HepG2 (cell line): ENCODE measurements around the gene S100A16. TPM values are rescaled to one million over a fixed set of nuclear protein-coding genes. Genes with fewer than 3 reads are reported as not detected.

ENCODE experiments used
- AHDC1 ChIP-seq: sonication (generic); formaldehyde crosslinking; IDR thresholded peaks from 2 replicates; pipeline ENCODE4 v1.5.1; 2020; ENCODE audit warnings: mild to moderate bottlenecking, missing genetic modification reagents, borderline replicate concordance
- ARNT2 ChIP-seq: sonication (generic); formaldehyde crosslinking; IDR thresholded peaks from 2 replicates; pipeline ENCODE4 v1.8.0; 2022; ENCODE audit warnings: mild to moderate bottlenecking, low read depth, missing genetic modification reagents, moderate library complexity
- ATAD3A ChIP-seq: sonication (generic); formaldehyde crosslinking; IDR thresholded peaks from 2 replicates; pipeline ENCODE4 v1.4.0; 2020; ENCODE audit warnings: missing genetic modification reagents
- CREM ChIP-seq, 2 experiments: sonication (generic) in 1 of 2; formaldehyde crosslinking in 1 of 2; IDR thresholded peaks; 2 replicates each; pipeline versions ENCODE4 v1.4.0 to v1.6.1; 2016 to 2020; ENCODE audit warnings: antibody characterized with exemption in 1 of 2, mild to moderate bottlenecking in 1 of 2, missing genetic modification reagents in 1 of 2
- DDIT3 ChIP-seq: sonication (generic); formaldehyde crosslinking; IDR thresholded peaks from 2 replicates; pipeline ENCODE4 v1.4.0; 2020; ENCODE audit warnings: mild to moderate bottlenecking, missing genetic modification reagents
- DNMT3B ChIP-seq: conservative IDR thresholded peaks from 2 replicates; pipeline ENCODE4 v1.6.1; 2016; ENCODE audit warnings: missing biosample characterization, control low read depth
- MZF1 ChIP-seq: sonication (generic); formaldehyde crosslinking; IDR thresholded peaks from 2 replicates; pipeline ENCODE4 v1.8.1; 2023; ENCODE audit warnings: mild to moderate bottlenecking, missing genetic modification reagents, borderline replicate concordance
- NPAS2 ChIP-seq: sonication (generic); formaldehyde crosslinking; IDR thresholded peaks from 2 replicates; pipeline ENCODE4 v1.8.0; 2022; ENCODE audit warnings: mild to moderate bottlenecking, missing genetic modification reagents, borderline replicate concordance
- POLR2AphosphoS2 ChIP-seq: IDR thresholded peaks from 2 replicates; pipeline ENCODE4 v1.6.1; 2011; ENCODE audit warnings: low read depth, low read length, improper control_type of control experiment
- PRMT3 ChIP-seq: sonication (generic); formaldehyde crosslinking; IDR thresholded peaks from 2 replicates; pipeline ENCODE4 v1.8.1; 2022; ENCODE audit warnings: low read depth, mild to moderate bottlenecking, moderate library complexity, missing genetic modification reagents, borderline replicate concordance
- REL ChIP-seq: sonication (generic); formaldehyde crosslinking; conservative IDR thresholded peaks from 2 replicates; pipeline ENCODE4 v1.8.0; 2022; ENCODE audit warnings: mild to moderate bottlenecking, missing genetic modification reagents, moderate library complexity
- RFXANK ChIP-seq: IDR thresholded peaks from 2 replicates; pipeline ENCODE4 v1.6.1; 2016
- SMAD3 ChIP-seq: sonication (generic); formaldehyde crosslinking; IDR thresholded peaks from 2 replicates; pipeline ENCODE4 v1.4.0; 2020; ENCODE audit warnings: missing genetic modification reagents
- SMAD9 ChIP-seq: sonication (generic); formaldehyde crosslinking; IDR thresholded peaks from 2 replicates; pipeline ENCODE4 v1.5.1; 2020; ENCODE audit warnings: mild to moderate bottlenecking, missing genetic modification reagents
- TAF1 ChIP-seq: sonication (generic); formaldehyde crosslinking; IDR thresholded peaks from 2 replicates; pipeline ENCODE4 v1.4.0; 2020; ENCODE audit warnings: missing genetic modification reagents
- YY1 ChIP-seq: IDR thresholded peaks from 2 replicates; pipeline ENCODE4 v1.6.1; 2011; ENCODE audit warnings: low read length, low read depth, moderate library complexity, mild to moderate bottlenecking; ENCODE audit not compliant: insufficient read depth, insufficient replicate concordance
- ZBTB7B ChIP-seq: sonication (generic); formaldehyde crosslinking; IDR thresholded peaks from 2 replicates; pipeline ENCODE4 v1.4.0; 2020; ENCODE audit warnings: missing genetic modification reagents
- ZFAT ChIP-seq: sonication (generic); formaldehyde crosslinking; conservative IDR thresholded peaks from 2 replicates; pipeline ENCODE4 v1.8.1; 2023; ENCODE audit warnings: missing genetic modification reagents, inconsistent platforms
- ZNF224 ChIP-seq: sonication (generic); formaldehyde crosslinking; IDR thresholded peaks from 2 replicates; pipeline ENCODE4 v1.5.0; 2020; ENCODE audit warnings: mild to moderate bottlenecking, missing genetic modification reagents
- ZNF30 ChIP-seq: sonication (generic); formaldehyde crosslinking; IDR thresholded peaks from 2 replicates; pipeline ENCODE4 v1.5.0; 2020; ENCODE audit warnings: mild to moderate bottlenecking, missing genetic modification reagents
- ZNF333 ChIP-seq: sonication (generic); formaldehyde crosslinking; IDR thresholded peaks from 2 replicates; pipeline ENCODE4 v1.4.0; 2020; ENCODE audit warnings: mild to moderate bottlenecking, missing genetic modification reagents, borderline replicate concordance
- ZNF383 ChIP-seq: sonication (generic); formaldehyde crosslinking; IDR thresholded peaks from 2 replicates; pipeline ENCODE4 v1.4.0; 2020; ENCODE audit warnings: missing genetic modification reagents, mild to moderate bottlenecking, borderline replicate concordance
- ZNF431 ChIP-seq: sonication (generic); formaldehyde crosslinking; IDR thresholded peaks from 2 replicates; pipeline ENCODE4 v1.9.0; 2022; ENCODE audit warnings: missing genetic modification reagents, low read depth, mild to moderate bottlenecking, borderline replicate concordance
- ZNF629 ChIP-seq: sonication (generic); formaldehyde crosslinking; conservative IDR thresholded peaks from 2 replicates; pipeline ENCODE4 v1.5.0; 2020; ENCODE audit warnings: missing genetic modification reagents
- ZNF772 ChIP-seq: sonication (generic); formaldehyde crosslinking; IDR thresholded peaks from 2 replicates; pipeline ENCODE4 v1.5.0; 2020; ENCODE audit warnings: mild to moderate bottlenecking, missing genetic modification reagents
- ZNF781 ChIP-seq: sonication (generic); formaldehyde crosslinking; IDR thresholded peaks from 2 replicates; pipeline ENCODE4 v1.5.1; 2020; ENCODE audit warnings: borderline replicate concordance, mild to moderate bottlenecking, missing genetic modification reagents; ENCODE audit errors: not compliant biosample characterization
- polyA plus RNA-seq, 8 experiments: library from polyadenylated mRNA; depleted of rRNA in 3 of 8; stranded (reverse) in 7 of 8; unstranded in 1 of 8; fragments of >200 nt; fragmentation: Illumina TruSeq in 4 of 8; extraction: Trizol in 4 of 8; gene quantifications; 2 replicates each; pipeline versions ENCODE4 v1.2.1 to v1.2.3, GENCODE V29; 2011 to 2016; ENCODE audit warnings: low read depth in 4 of 8, missing spikeins in 1 of 8, mixed read lengths in 1 of 8; ENCODE audit not compliant: insufficient read depth in 1 of 8
- total RNA-seq, 5 experiments: library from RNA; depleted of rRNA; stranded (reverse); fragments of >200 nt; fragmentation: Illumina TruSeq; extraction: Trizol; gene quantifications; 2 replicates each; pipeline ENCODE4 v1.2.3, GENCODE V29; 2016; ENCODE audit warnings: low read depth in 1 of 5

Gene S100A16
- total and polyA plus RNA-seq, 2 of the 13 experiments (the other 11 are each of a cell fraction or from before 2014, with no cell fraction given), result 46.0 to 195 TPM

GRCh38 chr1:153626904-153627714 is 14.2 kb upstream of the S100A16 start, which contains the start of gene S100A13 (continued):
- TF ChIP-seq AHDC1 (CRISPR knock-in tag), result no peak
- no peak for TF ChIP-seq ZNF30
- no peak for TF ChIP-seq ZNF383
- TF ChIP-seq DNMT3B (CRISPR knock-in tag), result no peak
- TF ChIP-seq POLR2AphosphoS2, result no peak
- peak; percentile 59 for TF ChIP-seq YY1
- peak; percentile 58; the same call in 1 of the 2 replicates for TF ChIP-seq ZNF629
- TF ChIP-seq ZNF224 (CRISPR knock-in tag), result 0 out of 2 replicates have a peak, but pooled peaks have one; percentile 68
- 0 out of 2 replicates have a peak, but pooled peaks have one; percentile 68 for TF ChIP-seq ZBTB7B
- TF ChIP-seq NPAS2 (CRISPR knock-in tag), result no peak
- no peak for TF ChIP-seq ZNF772 (CRISPR knock-in tag)
- TF ChIP-seq DDIT3, result no peak
- peak; percentile 13; the same call in 1 of the 2 replicates for TF ChIP-seq CREM (IDR thresholded peaks at IDR 0.05)
- no peak for TF ChIP-seq CREM (CRISPR knock-in tag; IDR thresholded peaks at IDR 0.05)
- no peak for TF ChIP-seq ZFAT (CRISPR knock-in tag)
- peak; percentile 71 for TF ChIP-seq TAF1 (CRISPR knock-in tag)
- no peak for TF ChIP-seq MZF1 (CRISPR knock-in tag)
- no peak for TF ChIP-seq ZNF431 (CRISPR knock-in tag)
- no peak for TF ChIP-seq SMAD9 (CRISPR knock-in tag)
- no peak for TF ChIP-seq RFXANK (CRISPR knock-in tag)
- no peak for TF ChIP-seq ARNT2 (CRISPR knock-in tag)
- no peak for TF ChIP-seq REL (CRISPR knock-in tag)
- no peak for TF ChIP-seq PRMT3
- no peak for TF ChIP-seq ATAD3A
- no peak for TF ChIP-seq ZNF781
- TF ChIP-seq ZNF333 (CRISPR knock-in tag), result no peak; the same call in 1 of the 2 replicates
- no peak for TF ChIP-seq SMAD3 (CRISPR knock-in tag)
